HG03045 (cell line): ENCODE results near the gene DNAJC2.
A peak's percentile ranks its signal among the peaks of the same experiment; 100 is the strongest.

Experiments
- ATAC-seq: cut with Tn5 transposase; IDR thresholded peaks from one replicate; pipeline ENCODE4 v1.9.1; 2021; ENCODE audit warnings: mild to moderate bottlenecking, moderate library complexity; ENCODE audit not compliant: unreplicated experiment

The DNAJC2 gene

GRCh38 chr7:103344453-103345149 is at the start of gene DNAJC2:
TSS of gene DNAJC2 (minus strand) at chr7:103344767. CDS start at chr7:103344622, 145 bp downstream.
- ATAC-seq, result peak; percentile 85

GRCh38 chr7:103391976-103392375 is 47.4 kb upstream of the DNAJC2 start:
- no peak for ATAC-seq

DNA sequence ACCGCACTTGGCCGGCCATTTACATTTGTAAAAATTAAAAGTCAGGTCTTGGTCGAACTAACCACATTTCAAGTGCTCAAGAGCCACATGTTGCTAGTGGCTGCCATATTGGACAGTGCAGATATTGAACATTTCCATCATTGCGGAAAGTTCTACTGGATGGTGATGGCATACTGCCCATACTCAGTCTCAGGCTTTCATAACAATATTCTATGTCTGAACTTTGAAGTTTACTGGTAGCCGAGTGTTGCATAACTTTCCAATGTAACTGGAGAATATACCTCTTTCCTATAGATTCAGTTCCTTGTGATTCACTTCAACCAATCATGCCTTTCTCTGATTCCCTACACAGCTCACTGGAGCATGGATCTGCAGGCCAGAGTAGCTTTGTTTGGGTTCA is 46.6 kb upstream of the DNAJC2 start:
- ATAC-seq, result no peak

- ATAC-seq, result no peak
These were observed 44.7 kb upstream of the DNAJC2 start for GRCh38 chr7:103389263-103389662.

DNA sequence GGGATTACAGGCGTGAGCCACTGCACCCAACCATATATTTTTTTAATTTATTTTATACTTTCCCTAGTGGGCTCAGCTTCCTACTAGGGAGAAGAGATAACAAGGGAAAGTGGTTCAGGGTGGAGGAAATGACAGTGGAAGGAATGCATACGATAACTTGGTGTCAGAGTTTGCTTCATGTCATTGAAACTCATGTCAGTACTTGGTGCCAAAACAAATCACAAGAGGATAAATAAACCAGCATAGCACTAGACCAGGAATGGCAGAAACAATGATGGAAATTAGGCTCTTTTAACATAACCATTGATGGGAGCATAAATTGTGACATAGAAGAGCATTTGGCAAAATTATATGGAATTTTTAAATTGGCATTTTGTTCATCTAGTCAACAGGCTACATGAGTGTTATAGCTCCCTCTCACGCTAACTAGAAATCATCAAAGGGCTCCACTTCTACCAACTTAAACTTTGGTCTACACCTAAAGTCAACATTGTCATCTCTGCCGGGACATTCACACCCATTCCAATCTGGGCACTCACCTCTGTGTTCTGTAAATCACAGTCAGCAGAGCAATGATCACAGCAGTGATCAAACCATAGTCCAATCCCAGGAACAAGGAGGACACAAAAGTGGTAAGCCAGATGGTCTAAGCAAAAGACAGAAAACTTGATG is 44.0 kb upstream of the DNAJC2 start:
- ATAC-seq, result no peak

- ATAC-seq, result no peak
These were observed 42.7 kb upstream of the DNAJC2 start for GRCh38 chr7:103387242-103387641.

- ATAC-seq, result no peak
These were observed 37.5 kb upstream of the DNAJC2 start for GRCh38 chr7:103382032-103382402.

DNA sequence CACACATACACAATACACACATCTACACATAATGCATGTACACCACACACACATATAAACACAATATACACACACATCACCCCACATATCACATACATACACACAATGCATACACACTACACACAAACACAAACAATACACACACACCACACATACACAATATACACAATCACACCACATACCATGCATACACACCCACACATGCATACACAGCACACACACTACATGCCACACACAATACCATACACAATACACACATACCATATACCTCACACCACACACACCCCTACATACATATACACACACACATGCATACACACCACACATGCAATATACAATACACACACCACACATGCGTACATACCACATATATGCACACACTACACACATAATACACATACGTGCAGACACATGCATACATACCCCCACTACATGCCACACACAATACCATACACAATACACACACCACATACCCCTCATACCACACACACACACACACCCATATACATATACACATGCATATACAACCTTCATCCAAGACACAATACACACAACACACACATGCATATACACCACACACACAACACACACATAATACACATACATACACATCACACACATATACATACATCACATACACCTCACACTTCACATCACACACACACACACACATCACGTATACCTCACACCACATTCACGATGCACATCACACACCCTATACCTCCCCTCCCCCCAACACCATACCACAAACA is 36.9 kb upstream of the DNAJC2 start:
- no peak for ATAC-seq

- ATAC-seq, result no peak
These were observed 36.0 kb upstream of the DNAJC2 start for GRCh38 chr7:103380395-103381191.

GRCh38 chr7:103379270-103379975 is 34.9 kb upstream of the DNAJC2 start:
- ATAC-seq, result no peak

GRCh38 chr7:103373866-103374643 is 29.5 kb upstream of the DNAJC2 start:
- no peak for ATAC-seq

GRCh38 chr7:103369432-103369831 is 24.9 kb upstream of the DNAJC2 start:
- ATAC-seq, result no peak

DNA sequence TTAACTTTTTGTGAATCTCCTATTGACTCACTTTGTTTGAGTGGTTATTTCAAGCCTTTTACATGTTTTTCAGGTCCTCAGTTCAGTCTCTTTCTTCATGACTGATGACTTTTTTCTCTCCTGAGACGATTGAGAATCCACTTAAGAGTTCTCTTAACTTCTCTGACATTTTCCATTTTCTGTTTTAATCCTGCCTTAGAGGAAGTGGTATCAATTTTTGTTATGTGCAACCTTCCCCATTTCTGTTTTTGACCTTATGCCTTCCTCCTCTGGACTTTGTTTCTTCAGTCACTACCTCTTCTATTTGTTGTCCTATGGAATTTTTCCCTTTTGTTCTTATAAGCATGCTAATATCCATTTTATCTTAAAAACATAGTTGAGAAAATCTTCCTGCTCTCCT is 5.2 kb upstream of the DNAJC2 start:
- ATAC-seq, result no peak

GRCh38 chr7:103348959-103349358 is 4.4 kb upstream of the DNAJC2 start:
- ATAC-seq, result no peak

DNA sequence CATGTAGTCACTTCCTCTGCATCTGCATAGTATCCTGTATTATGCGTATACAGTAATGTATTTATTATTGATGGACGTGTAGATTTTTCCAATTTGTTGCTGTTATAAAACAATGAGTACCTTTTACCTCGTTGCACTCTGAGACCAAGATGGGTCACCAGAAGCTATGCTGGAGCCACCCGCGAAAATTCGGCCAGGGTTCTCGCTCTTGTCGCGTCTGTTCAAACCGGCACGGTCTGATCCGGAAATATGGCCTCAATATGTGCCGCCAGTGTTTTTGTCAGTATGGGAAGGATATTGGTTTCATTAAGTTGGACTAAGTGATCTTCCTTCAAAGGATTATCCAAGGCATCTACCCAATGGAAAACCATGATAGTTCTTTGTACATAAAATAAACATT is 3.9 kb upstream of the DNAJC2 start:
- no peak for ATAC-seq

DNA sequence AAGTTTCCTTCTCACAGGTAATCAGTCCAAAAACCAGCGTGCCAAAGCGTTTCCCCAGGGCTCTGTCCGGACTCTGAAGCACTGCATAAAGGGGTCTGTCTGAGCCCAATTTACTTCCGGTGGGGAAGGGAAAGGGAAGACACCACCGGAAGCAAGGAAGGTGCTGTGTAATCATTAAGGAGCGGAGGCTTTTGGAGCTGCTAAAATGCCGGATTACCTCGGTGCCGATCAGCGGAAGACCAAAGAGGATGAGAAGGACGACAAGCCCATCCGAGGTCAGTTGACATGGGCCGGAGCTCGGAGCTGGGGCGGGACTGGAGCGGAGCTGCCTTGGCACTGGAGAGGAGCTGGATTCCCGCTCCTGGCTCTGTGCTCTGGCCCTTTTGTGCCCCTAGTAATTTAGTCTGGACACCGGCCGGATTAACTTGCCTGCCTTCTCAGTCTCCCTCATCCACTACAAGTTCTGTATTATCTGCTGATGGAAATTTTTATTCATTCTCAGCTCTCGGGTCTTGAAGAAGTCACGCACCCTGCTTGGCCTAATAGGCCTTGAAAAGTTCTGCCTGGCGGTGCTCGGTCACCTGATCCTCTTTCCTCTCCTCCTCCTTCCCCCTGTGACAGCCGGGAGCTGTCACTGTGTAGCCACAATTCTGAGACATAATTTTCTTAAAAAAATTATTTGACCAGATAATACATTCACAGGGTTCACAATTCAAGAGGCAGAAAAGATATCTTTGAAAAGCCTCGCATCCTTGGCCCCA is 3.1 kb upstream of the DNAJC2 start, which contains the start of gene PSMC2:
PSMC2 (plus strand) TSS at position 137 of the 761 bp plus-strand sequence; CDS start at position 206, 69 bp downstream.
- ATAC-seq, result peak; percentile 75

GRCh38 chr7:103346396-103346795 is 1.8 kb upstream of the DNAJC2 start:
- ATAC-seq, result no peak

GRCh38 chr7:103343758-103344452 is 662 bp downstream of the DNAJC2 start:
- ATAC-seq, result peak; percentile 16
